MG63 (cell line): Measurements from ENCODE around the gene TP53AIP1. TPM values are rescaled to one million over a fixed set of nuclear protein-coding genes. Genes with fewer than 3 reads are reported as not detected.
A peak's percentile ranks its signal among the peaks of the same experiment; 100 is the strongest.

Experiments used
- DNase-seq: peaks from one replicate; pipeline ENCODE4 v3.0.0-alpha.2; 2020
- H3K27me3 ChIP-seq: fragments of 250-450 bp; sonication (Bioruptor Pico); 2 replicates; pipeline ENCODE4 v1.5.1; 2020; ENCODE audit warnings: mild to moderate bottlenecking, moderate library complexity
- H3K36me3 ChIP-seq: fragments of 250-450 bp; sonication (Bioruptor Pico); 2 replicates; pipeline ENCODE4 v1.5.1; 2020; ENCODE audit warnings: mild to moderate bottlenecking, moderate library complexity
- H3K4me3 ChIP-seq: fragments of 250-450 bp; sonication (Bioruptor Pico); 2 replicates; pipeline ENCODE4 v1.5.1; 2020; ENCODE audit warnings: mild to moderate bottlenecking, moderate library complexity
- H3K9me3 ChIP-seq: fragments of 250-450 bp; sonication (Bioruptor Pico); 2 replicates; pipeline ENCODE4 v1.5.1; 2020; ENCODE audit warnings: mild to moderate bottlenecking, moderate library complexity
- total RNA-seq: library from RNA; depleted of rRNA; stranded (reverse); fragments of >200 nt; shearing (Covaris generic); gene quantifications from 2 replicates; pipeline ENCODE4 v1.2.3, GENCODE V29; 2014; ENCODE audit warnings: low replicate concordance

The TP53AIP1 gene
- total RNA-seq, 1 experiment from 2014 or later = not detected

DNA sequence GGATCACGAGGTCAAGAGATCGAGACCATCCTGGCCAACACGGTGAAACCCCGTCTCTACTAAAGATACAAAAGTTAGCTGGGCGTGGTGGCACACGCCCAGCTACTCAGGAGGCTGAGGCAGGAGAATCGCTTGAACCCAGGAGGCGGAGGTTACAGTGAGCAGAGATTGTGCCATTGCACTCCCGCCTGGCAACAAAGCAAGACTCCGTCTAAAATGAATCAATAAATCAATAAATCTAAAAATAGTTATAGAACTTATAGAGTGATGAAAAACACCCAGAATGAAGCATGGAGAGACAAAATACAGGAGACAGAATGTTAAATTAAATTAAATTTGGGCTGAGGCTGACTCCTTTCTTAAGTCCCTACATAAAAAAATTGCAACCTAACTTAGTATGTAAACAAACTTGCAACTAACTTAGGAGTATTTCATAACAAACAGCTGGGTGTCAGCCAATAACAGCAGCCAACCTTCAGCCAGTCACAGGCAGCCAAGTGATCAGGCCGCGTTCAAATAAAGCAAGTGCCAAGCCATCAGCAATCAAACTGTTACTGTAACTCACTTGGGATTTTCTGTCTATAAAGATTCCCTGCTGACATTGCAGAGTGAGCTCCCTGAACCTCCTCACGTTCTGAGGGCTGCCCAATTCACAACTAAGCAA lies 7.3 kb upstream of the TP53AIP1 start:
- no peak overlapping the region for H3K4me3 ChIP-seq
- no peaks in the 10 kb centered on the region for H3K9me3 ChIP-seq
- H3K36me3 ChIP-seq = no peaks in the 10 kb centered on the region
- peak; percentile 39 for DNase-seq
- no peaks in the 10 kb centered on the region for H3K27me3 ChIP-seq

DNA sequence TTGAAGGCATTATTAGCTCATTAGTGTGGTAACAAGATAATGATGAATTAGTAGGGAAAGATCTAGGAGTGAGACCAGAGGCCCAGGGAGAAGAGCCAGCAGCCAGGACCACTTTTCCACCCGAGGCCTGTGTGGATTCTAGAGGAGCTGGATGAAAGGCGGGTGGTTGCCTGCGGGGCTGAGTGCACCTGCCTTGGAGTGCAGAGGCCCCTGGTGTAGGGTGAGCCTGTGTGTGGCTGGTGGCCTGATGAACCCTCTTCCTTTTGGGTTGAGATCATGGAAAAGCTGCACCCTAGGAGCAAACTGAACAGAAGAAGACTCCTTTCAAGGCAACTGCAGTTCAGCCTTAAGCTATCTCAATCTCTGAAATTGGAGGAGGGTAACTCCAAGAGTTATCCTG lies 5.9 kb upstream of the TP53AIP1 start:
- Histone ChIP-seq H3K27me3 (no peaks in the 10 kb centered on the region), H3K4me3 (no peak overlapping the region), H3K9me3 (no peaks in the 10 kb centered on the region), H3K36me3 (no peaks in the 10 kb centered on the region)
- DNase-seq = no peak

DNA sequence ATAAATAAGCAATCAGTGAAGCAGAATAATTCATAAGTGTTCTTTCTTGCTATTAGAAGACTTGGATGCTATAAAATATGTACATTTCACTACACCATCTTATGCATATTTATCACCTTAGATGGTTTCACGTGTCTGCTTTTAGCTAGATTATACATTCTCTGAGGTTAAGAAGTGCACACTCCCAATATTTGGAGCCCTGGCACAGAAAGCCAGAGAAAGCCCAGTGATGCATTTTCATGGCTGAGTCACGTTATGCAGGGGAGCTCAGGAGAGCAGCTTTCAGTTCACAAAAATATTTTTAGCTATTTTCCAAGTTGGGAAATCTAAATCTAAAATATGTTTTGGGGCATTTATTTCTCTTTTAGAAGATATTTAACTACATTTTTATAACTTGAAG lies 5.1 kb upstream of the TP53AIP1 start:
- Histone ChIP-seq H3K27me3 (no peaks in the 10 kb centered on the region), H3K4me3 (no peak overlapping the region), H3K36me3 (no peaks in the 10 kb centered on the region), H3K9me3 (no peaks in the 10 kb centered on the region)
- DNase-seq = no peak

DNA sequence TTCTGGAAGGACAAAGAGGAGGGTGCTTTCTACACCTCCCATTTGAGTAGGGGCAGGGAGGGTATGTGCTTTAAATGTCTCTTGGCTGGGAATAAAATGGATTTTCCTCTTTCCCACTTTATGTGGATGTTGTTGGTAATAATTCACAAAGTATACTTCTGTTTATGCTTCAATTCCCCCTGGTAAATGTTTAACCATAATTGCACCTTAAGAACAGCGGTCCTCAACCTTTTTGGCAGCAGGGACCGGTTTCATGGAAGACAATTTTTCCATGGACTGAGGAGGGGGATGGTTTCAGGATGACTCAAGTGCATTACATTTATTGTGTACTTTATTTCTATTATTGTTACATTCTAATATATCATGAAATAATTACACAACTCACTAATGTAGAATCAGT lies 4.0 kb upstream of the TP53AIP1 start:
- Histone ChIP-seq H3K9me3 (no peaks in the 10 kb centered on the region), H3K27me3 (no peaks in the 10 kb centered on the region), H3K36me3 (no peaks in the 10 kb centered on the region)

DNA sequence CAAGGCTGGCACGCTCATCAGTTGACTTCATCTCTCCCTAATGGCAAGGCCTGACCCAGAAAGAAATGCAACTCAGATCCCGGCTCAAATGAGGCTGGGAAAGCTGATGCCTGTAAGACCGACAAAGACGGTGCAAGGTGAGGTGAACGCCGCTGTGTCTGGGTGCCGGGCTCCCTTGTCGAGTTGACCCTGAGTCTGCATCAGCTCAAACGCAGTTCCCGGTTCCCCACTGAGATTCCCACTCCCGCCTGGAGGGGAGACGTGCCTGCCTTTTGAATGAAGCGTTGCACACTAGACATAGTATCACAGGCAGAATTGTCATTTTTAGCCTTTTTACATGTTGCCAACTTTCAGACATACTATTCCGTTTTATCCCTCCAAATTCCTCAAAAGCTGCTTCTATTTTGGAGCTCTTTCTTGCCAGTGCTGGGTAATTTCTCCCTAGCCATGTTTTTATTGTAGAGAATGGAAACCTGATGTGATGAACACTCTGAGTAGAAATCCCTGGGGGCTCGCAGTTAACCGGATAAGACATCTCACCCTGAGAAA lies 831 bp upstream of the TP53AIP1 start:
- Histone ChIP-seq H3K36me3 (no peaks in the 10 kb centered on the region), H3K9me3 (no peaks in the 10 kb centered on the region), H3K27me3 (no peaks in the 10 kb centered on the region), H3K4me3 (no peak overlapping the region)
- DNase-seq = no peak

More for the DNA sequence above, 4.0 kb upstream of the TP53AIP1 start:
- no peak overlapping the region for H3K4me3 ChIP-seq
- no peak for DNase-seq

DNA sequence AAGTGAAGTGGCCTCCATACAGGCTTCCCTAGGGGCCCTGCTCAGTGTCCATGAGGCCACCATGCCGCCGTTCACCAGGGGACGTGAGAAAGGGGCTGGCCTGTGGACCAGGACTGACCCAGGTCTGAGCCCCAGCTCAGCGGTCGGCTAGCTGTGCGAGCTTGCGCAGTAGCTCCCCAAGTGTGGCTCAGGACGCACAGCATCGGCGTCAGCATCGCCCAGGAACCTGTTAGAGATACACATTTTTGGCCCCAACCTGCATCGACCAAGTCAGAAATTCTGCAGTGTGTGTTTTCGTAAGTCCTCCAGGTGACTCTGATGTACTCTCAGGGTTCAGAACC lies 429 bp downstream of the TP53AIP1 start:
- Histone ChIP-seq H3K9me3 (no peaks in the 10 kb centered on the region), H3K4me3 (no peak overlapping the region), H3K27me3 (no peaks in the 10 kb centered on the region), H3K36me3 (no peaks in the 10 kb centered on the region)
- DNase-seq = no peak

DNA sequence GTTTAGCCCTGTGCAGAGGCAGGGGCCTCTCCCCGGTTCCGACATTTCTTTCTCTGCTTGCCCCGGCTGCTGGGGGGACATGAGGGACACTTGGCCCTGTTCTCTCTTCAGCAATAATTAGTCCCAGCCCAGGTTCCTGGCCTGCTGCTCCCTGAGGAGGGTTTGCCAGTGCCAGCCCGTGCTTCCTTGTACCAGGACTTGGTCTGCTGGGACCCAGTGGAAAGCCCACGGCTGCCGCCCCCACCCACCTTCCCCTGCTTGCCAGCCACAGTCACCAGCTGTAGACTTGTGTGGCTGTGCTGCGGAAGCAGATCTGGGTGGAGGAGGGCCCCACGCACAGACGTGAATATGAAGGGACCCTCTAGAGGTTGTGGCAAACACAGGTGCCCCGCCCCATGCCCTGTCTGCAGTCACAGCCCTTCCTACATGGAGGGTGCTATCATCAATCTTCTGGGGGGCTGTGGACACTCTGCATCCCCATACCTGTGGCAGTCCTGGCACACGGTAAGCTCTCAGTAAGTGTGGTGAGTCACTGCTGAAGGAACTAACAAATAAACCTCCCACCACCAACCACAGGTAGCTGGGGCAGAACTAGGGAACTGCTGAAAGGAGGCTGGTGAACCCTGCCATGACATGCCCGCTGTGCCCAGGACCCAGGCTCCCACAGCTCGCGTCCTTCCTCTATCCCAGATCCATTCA lies 949 bp downstream of the TP53AIP1 start:
- no peaks in the 10 kb centered on the region for H3K27me3 ChIP-seq
- H3K4me3 ChIP-seq = no peak overlapping the region

DNA sequence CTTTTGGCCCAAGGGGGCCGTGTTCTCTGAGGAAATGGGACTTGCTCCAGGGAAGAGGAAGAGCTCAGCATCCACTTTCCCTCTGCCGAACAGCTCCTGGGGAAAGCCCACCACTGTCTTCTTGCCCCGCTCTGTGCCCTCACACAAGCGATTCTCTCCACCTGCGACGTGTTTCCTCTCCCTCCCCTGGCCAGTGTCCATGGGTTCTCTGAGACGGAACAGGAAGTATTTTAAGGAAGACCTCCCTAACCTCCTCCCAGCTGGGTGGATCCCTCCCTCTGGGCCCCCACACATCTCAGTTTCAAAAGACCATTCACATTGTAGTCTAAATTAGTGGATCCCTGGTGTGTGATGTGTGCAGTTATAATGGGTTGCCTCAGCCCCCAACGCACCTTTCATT lies 1.6 kb downstream of the TP53AIP1 start:
- Histone ChIP-seq H3K27me3 (no peaks in the 10 kb centered on the region), H3K9me3 (no peaks in the 10 kb centered on the region), H3K4me3 (no peak overlapping the region), H3K36me3 (no peaks in the 10 kb centered on the region)
- no peak for DNase-seq

More for the DNA sequence above, 949 bp downstream of the TP53AIP1 start:
- H3K9me3 ChIP-seq = no peaks in the 10 kb centered on the region
- no peak for DNase-seq
- no peaks in the 10 kb centered on the region for H3K36me3 ChIP-seq

DNA sequence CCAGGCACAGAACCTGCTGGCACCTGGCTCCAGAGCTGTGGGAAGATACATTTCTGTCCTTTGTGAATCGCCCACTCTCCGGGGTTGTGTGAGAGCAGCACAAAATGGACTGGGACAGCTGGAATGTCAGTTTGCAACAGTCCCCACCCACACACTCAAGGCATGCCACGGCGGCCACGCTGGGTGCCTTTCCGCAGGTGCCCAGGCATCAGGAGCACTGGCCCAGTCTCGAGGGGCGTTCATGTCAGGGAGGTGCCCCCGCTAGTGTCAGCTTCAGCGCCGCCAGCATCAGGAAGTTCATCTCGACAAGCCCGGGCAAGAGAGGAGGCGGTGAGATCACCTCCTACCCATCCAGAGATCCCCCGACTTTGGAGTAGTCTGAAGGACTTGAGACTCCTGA lies 2.1 kb downstream of the TP53AIP1 start:
- no peaks in the 10 kb centered on the region for H3K36me3 ChIP-seq
- no peak overlapping the region for H3K4me3 ChIP-seq
- no peaks in the 10 kb centered on the region for H3K9me3 ChIP-seq
- DNase-seq = no peak
- H3K27me3 ChIP-seq = no peaks in the 10 kb centered on the region

DNA sequence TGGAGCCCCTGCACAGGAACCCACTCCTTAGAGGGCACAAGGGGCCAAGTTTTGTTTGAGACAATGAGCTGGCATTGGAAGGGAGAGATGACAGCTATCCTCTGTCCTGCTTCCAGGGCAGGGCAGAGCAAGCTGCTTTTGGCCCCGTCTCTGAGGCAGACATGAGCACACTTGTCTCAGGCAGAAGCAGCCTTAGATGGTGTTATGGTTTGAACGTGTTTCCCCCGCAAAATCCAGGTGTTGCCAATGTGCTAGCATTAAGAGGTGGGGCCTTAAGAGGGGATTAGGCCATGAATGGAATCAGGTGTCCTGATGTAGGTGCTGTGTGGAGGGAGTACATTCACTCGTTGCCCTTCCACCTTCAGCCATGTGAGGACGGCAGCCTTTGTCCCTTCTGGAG lies 2.5 kb downstream of the TP53AIP1 start:
- H3K27me3 ChIP-seq = no peaks in the 10 kb centered on the region
- peak; percentile 13 for DNase-seq
- no peaks in the 10 kb centered on the region for H3K36me3 ChIP-seq
- H3K4me3 ChIP-seq = no peak overlapping the region
- no peaks in the 10 kb centered on the region for H3K9me3 ChIP-seq

DNA sequence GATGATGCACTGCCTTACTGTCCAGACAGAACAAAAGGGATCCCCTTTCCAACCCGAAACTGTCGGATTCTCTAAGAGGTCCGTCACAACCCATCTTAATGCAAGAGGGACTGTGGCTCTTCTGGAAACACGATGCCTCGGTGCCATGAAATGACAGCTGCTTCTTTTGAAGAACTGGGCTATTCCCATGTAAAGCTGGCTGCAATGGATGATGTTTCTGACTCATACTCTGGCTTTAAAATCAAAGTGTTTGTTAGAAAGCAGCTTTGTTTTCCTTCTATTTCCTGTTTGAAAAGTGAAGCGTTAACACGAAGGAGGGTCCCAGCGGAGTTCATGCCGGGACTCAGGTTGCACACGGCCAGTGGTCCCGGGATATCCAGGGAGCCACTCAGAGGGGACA lies 3.1 kb downstream of the TP53AIP1 start:
- Histone ChIP-seq H3K27me3 (no peaks in the 10 kb centered on the region), H3K9me3 (no peaks in the 10 kb centered on the region), H3K36me3 (no peaks in the 10 kb centered on the region), H3K4me3 (no peak overlapping the region)
- DNase-seq = no peak

DNA sequence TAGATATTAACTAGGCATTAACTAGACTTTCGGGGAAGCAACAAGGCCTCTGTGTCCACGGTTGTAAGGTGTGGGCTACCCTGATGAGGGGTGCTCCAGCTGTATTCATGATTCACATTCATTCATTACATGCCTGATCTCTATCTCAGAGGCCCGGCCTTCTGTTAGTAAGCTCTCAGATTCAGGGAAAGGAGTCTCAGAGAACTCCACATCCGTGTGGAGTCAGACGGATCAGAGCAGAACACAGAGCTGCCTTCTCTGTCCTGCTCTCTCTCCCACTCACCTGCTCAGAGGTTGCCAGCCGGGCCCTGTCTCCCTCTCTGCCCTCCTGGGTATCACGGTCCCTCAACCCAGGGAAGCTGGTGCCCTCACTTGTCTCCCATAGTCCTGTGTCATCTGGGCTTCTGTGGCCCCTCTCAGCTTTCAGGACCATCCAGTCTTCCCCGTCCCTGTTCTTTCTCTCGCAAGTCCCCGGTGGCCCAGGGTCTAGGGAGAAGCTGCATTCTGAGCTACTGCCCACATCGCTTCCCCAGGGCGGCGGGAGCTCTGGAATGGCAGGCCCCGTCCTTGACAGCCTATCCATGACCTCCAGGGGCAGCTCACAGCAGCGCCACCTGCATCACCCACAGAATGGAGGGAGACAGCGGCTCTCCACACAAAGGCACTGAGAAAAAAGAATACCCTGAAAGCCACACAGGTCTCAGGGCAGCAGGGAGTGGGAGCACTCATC lies 4.3 kb downstream of the TP53AIP1 start:
- H3K4me3 ChIP-seq = no peak overlapping the region
- DNase-seq = no peak
- no peaks in the 10 kb centered on the region for H3K27me3 ChIP-seq
- no peaks in the 10 kb centered on the region for H3K36me3 ChIP-seq
- H3K9me3 ChIP-seq = no peaks in the 10 kb centered on the region

DNA sequence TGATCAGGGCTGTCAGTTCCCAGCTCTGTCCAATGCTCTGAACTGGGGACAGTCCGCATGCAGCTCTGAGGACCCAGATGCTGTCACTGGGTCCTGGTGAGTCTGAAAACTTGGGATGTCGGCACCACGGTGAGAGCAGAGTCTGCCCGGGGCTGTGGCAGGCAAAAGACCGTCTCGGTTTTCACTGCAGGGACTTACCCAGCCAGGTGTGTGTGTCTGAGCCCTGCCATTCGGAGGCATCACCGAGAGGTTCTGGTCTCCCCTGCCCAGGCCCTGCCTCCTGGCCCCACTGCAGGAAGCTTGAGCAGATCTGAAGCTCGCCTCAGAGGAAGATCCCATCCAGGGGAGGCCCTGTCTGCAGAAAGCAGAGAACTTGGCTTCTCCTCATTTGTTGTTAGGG lies 5.2 kb downstream of the TP53AIP1 start:
- no peaks in the 10 kb centered on the region for H3K27me3 ChIP-seq
- H3K9me3 ChIP-seq = no peaks in the 10 kb centered on the region
- no peak overlapping the region for H3K4me3 ChIP-seq
- H3K36me3 ChIP-seq = no peaks in the 10 kb centered on the region
- DNase-seq = no peak

DNA sequence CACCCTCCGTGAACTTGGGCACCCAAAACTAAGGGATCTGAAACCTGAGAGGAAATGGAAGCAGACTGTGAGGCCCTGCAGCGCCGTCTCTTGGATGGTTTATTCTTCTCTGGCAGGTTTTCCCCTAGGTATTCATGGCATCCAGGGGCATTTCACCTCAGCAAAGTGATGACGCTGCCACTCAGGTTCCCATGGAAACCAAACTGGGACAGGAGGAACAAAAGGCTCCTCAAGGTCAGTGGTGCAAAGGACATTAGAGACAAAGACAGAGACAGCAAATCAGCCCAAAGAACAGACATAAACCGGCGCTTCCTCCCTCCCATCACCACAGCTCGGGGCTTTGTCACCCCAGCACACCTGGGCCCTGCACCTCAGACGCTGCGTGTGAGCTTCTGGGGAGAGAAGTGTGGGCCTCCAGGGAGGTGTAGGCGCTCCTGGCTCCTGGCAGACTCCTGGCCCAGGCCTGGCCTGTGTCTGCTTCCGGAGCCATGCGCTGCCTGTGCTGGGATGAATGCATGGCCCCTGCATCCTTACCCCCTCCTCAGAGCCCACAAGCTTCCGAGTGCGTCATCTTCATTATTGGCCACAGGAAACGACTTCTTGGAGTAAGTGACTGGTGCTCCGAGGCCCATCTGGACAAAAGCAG lies 5.9 kb downstream of the TP53AIP1 start:
- no peak for DNase-seq
- no peaks in the 10 kb centered on the region for H3K9me3 ChIP-seq
- H3K36me3 ChIP-seq = no peaks in the 10 kb centered on the region
- H3K27me3 ChIP-seq = no peaks in the 10 kb centered on the region
- no peak overlapping the region for H3K4me3 ChIP-seq

DNA sequence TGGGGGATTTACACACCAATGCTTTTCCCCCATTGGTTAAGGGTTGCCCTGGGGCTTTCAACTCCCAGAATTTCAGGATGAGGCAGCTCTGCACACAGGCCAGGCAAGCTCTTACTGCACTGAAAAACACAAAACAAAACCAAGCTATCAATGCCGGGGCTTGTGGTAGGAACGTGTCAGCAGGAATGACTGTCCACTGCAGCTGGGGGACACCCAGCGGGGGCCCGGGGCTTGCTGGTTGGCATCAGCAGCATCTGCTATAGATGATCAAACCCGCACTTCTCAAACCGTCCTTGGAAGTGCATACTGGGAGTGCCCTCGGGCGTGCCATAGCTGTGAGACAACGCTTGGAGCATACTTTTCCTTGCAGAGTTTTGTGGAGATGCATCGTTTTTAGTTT lies 7.7 kb downstream of the TP53AIP1 start:
- Histone ChIP-seq H3K27me3 (no peaks in the 10 kb centered on the region), H3K4me3 (no peak overlapping the region), H3K36me3 (no peaks in the 10 kb centered on the region), H3K9me3 (no peaks in the 10 kb centered on the region)
- no peak for DNase-seq

DNA sequence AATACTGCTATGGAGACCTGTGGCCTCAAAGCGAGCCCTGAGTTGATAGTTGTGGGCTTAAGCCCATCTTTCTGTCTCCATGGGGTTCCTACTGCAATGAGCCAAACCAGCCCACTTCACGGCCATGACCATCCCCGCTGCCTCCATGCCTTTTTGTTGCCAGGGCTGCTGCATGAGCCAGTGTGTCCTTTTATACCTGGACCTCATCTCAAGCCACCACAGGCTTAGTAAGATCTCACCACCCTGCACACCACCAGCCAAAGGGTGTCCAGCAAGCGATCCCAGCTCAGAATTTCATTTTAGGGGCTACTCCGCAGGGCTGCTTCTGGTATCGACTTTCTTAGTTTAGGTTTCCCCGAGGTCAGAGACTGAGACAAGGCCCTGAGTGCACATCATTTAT lies 8.3 kb downstream of the TP53AIP1 start:
- no peaks in the 10 kb centered on the region for H3K36me3 ChIP-seq
- H3K9me3 ChIP-seq = no peaks in the 10 kb centered on the region
- H3K4me3 ChIP-seq = no peak overlapping the region
- DNase-seq = no peak
- no peaks in the 10 kb centered on the region for H3K27me3 ChIP-seq

DNA sequence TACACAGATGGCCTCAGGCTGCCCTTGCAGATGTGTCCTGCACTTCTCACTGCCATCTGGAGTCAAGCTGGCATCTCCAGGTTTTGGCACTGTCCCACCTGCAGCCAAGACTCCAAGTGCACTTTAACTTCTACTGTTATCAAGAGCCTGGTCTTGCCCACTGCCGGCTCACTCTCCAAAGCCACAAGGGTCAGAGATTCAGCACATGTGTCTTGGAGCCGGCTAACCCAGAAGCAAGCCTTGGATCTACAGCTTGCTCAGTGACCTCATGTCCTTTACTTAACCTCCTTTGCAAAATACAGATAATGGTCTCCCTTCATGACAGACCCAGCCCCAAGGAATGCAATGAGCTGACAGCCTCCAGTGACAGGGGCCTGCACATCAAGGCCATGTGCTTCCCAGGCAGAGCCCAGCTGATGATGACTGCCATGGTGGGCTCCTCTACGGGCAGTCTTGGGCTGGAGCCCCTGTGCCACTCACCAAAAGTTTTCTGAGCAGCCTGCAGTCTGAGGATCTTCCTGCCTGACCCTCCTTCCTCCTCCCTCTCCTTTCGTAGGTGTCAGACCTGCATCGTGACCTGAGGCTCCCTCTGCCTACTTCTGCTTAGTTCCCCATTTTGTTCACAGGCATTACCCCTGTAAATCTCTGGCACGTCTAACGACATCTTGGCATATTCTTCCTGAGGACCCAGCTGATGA lies 9.0 kb downstream of the TP53AIP1 start:
- DNase-seq = no peak

More for the DNA sequence above, 9.0 kb downstream of the TP53AIP1 start:
- Histone ChIP-seq H3K9me3 (no peaks in the 10 kb centered on the region), H3K4me3 (no peak overlapping the region), H3K36me3 (no peaks in the 10 kb centered on the region), H3K27me3 (no peaks in the 10 kb centered on the region)
